GM18499 (cell line): ENCODE measurements around the gene RNLS.
"Not testable (repeated sequence)": the region's sequence is repeated elsewhere in the genome, so short reads cannot be mapped to it uniquely, and the experiment has no call there.

Source experiments
- ATAC-seq: cut with Tn5 transposase; IDR thresholded peaks from one replicate; pipeline ENCODE4 v1.9.1; 2021; ENCODE audit warnings: moderate number of reproducible peaks; ENCODE audit not compliant: insufficient read depth, unreplicated experiment

RNLS gene

DNA sequence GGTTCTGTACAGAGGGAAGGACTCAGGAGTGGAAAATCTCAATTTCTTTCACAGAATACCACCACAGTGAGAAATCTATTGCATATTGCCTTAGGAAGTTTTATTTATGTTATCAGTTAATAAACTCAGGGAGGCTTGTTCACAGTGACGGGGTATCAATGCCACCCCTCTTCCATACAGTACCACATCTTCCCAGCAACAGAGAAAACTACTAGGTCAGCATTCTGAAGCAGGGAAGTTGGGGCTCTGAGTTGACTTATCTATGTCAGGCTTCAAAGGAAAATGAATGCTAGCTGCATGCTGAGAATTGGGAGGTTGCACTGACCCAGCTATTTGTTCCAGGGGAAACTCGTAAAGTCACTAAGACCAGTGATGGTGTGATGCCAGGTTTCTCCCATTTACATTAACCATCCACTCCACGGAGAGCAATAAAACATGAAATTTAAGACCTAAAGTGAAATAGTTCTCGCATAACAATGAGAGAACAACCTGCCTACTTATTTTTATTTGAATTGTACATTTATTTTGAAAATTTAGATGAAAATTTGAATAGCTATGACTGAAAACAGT lies 266.7 kb downstream of the RNLS start:
- no peak for ATAC-seq

DNA sequence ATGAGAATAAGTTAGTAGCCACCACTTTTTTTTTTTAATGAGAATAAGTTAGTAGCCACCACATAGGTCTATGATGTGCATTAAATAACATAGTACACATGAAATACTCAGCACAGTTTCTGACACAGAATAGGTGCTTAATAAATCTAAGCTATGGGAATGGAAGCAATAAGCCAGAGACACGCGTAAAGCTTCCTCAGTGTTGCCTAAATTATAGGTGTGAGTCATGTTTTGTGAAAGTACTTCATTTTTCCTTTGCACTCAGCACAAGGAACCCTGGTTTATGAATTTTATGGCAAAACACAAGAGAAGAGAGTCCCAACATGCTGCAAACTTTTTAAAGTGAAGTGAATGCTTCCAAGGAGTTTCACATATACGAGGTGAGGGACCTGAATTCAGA lies 267.4 kb downstream of the RNLS start:
- no peak for ATAC-seq

DNA sequence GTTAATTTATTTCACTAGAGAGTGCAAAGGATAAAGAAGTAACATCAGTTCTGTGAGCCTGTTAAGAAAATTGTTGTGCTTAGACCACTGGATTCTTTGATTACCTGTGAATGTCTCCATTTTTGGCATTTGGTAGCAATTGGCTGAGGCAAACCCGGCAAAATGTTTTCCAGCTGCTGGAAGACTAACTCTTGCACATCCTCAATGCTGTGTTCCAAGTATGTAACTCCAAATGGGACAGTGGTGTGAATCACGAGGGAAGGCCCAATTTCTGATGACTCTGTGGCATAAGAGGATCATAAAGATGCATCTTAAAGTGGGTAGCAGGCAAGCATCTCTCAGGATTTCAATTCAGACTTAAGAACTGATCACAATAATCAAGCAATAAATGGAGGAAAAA lies 268.8 kb downstream of the RNLS start:
- no peak for ATAC-seq

DNA sequence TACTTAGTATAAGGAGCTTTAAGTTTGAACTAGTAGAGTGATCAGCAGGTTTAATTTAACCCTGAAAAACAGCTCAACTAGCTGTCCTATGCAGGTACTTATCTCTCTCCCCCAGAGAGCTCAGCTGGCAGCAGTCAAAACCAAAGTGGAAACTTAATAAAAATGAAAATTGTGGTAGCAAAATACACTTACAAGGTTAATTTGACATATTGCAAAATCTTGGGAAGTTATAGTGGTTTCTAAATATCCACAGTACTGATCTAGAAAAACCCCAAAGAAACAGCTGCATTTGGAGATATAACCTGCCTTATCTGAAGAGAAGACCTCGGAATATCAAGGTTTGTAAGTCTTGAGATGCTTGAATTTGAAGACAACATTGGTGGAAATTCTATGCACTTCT lies 269.2 kb downstream of the RNLS start:
- ATAC-seq, result no peak

DNA sequence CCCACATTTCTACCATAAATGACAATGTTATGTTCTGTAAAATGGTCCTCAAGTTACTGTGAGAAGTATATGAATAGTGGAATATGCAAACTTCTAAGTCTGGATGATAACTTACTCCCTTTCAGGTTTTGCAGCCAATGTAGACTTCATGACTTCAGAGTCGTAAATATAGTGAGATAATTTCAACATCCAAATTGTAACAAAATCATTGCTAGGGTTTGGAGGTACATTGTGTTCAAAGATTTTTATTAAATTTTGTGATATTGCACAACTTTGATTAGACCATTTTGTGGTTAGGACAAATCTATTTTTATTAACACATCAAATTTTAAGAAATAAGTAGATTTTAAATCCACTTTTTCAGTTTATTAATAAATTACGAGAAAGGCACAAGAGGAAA lies 270.3 kb downstream of the RNLS start:
- no peak for ATAC-seq

DNA sequence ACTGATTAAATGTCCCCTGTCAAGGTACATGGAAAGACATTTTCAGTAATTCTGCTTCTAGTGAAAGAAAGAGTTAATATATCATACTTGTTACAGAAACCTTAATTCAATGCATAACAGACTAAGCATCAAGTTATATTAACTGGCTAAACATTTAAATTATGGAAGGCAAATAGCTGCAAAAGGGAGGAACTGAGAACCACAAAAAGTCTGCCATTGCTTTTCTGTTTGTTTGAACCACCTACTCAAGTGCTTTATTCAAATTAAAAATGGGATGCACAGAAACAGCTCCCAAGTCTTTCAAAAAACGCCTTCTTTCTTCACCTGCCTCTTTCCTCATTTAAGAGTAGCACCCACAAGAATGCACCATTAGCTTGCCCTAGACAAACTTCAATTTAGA lies 271.9 kb downstream of the RNLS start:
- ATAC-seq, result no peak

DNA sequence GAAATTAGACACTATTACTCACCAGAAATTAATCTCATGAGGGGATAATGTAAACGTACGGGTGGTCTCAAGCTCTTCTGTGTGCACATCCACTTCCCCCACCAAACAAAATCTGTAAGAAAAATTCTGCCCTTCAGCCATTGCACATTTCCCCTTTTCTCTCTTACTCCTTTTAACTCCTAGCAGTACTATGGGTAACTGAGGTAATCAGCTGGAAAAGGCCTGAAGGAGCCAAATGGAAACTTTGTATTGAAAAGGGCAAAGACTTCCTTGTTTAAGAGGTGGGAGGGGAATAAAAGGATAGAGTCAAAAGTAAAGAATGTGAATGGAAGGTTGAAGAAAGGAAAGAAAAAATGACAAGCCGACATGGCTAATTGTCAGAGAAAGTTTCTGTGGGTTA lies 273.8 kb downstream of the RNLS start:
- no peak for ATAC-seq

DNA sequence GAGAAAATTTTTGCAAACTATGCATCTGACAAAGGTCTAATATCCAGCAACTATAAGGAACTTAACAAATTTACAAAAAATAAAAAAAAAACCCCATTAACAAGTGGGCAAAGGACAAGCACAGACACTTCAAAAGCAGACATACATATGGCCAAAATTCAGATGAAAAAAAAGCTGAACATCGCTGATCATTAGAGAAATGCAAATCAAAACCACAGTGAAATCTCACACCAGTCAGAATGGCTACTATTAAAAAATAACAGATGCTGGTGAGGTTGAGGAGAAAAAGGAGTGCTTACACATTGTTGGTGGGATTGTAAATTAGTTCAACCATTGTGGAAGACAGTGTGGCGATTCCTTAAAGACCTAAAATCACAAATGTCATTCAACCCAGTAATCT lies 274.8 kb downstream of the RNLS start:
- not testable (repeated sequence) for ATAC-seq

DNA sequence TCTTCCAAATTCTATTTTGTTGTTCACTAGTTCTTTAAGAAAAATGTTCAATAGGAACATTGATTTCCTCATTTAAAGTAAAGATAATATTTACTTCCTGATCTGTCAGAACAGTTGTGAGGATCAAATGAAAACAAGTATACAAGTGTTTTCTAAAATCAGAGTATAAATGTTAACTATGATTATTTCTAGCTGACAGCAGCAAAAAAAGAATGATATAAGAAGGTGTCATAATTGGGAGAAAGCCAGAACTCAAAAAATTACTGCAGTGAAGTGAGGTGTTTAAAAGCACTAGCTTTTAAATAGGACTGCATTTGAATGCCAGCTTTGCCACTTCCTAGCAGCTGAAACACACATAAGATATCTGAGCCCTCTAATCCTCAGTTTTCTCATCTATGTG lies 283.3 kb downstream of the RNLS start:
- ATAC-seq, result no peak

DNA sequence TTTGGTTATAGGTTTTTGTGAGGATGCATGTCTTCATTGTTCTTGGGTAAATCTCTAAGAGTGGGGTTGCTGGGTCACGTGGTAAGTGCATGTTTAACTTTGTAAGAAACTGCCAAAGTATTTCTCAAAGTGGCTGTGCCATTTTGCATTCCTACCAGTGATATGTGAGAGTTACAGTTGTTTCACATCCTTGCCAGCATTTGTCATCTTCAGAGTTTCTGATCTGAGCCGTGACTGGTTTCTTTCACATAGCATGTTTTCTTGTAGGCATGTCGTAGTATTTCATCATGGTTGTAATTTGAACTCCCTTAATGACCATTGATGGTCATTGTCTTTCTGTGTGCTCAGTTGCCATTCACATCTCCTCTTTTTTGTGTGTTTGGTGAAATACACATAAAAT lies 286.0 kb downstream of the RNLS start:
- ATAC-seq, result no peak

DNA sequence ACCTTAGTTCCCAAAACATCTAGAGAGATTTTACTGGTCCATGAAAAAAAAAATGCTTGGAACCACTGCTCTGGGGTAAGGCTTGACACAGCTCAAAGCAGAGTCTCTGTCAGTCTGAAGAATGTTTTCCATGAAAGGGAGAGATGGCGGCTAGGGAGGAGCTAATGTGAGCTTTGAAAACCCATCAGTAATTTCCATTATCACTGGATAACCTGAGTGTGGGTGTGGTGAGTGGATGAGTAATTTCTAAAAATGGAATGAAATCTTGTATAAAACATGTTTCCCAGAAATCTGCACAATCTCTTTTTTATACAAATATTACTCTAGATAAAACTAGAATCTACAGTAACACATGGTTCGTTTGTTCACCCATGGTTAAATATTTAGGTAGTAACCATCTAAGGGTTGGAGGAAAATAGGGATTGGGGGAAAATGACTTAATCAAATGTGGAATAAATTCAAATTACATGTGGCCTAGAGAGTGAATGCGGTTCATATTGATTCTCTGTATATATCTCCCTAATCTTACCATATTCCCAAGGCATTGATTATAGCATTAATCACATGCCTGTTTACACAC lies 289.4 kb downstream of the RNLS start:
- no peak for ATAC-seq

DNA sequence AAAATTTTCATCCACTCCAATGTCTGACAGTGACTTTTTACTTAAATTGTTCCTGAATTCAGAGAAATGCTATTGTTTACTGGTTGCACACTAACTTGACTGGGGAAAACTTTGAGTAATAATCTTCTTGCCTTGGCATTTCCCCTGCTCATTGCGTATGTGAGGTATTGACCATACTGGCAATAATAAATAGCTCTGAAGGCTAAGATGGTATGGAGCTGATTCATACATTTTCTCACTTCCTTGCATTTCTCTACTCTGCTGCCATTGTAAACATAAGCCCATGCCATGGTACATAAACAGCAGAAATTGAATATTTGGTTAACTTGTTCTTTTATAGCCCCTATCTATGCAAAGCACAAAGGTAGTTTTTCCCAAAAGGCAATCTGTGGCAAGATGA lies 290.0 kb downstream of the RNLS start:
- no peak for ATAC-seq

DNA sequence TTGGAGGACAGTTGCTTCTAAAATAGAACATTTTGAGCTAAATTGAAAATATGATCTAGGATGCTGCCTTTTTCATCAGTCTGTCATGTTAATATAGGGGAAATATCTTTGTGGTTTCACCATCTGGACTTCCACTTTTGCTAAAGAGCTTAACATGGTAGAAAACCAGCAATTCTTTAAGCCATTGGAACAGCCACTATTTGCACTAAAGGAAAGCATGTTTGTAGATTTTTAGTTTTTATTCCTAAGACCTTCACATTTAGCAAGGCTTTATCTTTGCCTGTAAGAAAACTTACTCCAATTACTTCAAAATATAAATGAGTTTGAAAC lies 291.0 kb downstream of the RNLS start:
- ATAC-seq, result no peak

DNA sequence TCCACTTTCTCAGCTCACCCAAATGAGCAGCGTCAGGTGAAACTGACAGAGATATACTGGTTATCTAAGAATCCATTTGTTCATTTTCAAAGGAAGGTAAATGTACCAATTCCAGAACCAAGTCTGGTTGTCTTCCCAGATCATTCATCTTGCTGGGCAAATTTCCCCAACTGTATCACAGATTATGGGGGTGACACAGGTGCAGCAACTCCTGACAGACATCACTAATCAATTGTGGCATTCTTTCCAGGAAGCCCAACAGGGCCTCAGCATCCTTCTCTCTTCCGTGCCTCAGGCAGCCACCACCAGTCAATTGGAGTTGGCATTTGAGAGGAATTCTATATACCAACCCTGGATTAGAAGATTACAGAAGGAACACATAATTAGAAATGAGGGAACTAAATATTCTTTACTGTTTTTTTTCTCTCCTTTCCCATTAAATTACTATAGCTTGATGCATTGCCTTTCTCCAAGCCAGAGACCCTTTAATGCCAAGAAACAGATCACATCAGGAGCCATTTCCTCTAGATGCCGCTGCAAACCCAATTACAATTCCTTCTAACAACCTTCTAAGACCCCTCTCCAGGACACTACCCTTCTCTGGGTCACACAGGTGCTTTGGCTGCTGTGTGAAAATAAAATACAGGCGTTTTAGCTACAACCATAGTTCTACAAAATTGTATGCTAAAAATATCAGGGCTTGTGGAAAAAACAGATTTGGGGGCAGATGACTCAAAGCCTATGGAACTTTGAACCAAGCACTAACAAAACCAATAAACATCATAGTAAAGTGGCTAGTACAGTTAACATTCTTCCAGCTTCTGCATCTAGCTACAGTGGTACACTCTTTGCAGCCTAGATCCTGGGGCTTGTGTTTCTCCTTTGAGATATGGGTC lies 291.6 kb downstream of the RNLS start:
- no peak for ATAC-seq

DNA sequence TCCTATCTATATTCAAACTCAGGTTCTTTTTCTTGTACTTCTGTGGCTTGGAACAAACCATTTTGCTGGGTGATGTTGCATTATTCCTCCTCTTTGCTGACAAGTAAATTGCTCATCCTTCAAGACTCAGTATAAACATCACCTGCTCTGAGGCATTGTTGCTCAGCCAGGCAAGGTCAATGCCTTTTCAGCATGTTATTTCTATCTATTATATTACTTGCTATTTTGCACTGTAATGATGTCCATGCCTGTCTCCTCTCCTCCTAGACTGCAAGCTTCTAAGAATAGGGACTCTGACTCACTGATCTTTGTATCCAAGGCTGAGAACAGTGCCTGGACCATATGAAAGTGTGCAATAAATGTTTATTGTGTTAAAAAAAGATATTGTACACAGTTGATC lies 293.8 kb downstream of the RNLS start:
- ATAC-seq, result no peak

DNA sequence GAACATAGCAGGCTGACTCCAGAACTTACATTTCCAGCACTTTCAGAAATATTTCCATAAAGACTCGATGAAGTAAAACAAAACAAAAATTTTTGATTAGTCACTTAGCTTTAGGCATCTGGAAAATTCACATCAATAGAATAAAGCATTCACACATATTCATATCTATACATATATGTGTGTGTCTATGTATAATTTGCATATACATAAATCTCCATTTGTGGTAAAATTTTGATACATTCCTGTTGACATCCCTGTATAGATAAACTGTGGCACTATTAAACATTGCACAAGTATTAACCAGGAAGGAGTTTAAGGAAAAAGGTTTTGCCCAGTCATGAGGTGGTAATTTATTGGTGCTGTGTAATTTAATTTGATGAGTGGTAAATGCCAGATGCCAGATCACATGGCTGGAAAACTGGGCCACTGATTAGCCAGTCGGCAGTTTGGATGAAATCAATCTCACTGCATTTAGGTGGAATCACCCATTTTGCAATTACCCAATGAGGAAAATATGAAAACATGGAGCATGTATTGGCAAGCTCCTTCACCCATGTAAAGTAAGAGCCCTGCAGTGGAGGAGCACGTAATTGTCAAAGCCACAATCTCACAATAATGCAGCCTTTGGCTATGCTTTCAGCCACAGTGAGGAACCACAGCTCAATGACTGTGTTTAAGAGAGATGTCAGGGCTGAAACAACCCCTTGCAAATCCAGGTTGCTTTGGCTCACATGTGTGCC lies 294.6 kb downstream of the RNLS start:
- ATAC-seq, result no peak

DNA sequence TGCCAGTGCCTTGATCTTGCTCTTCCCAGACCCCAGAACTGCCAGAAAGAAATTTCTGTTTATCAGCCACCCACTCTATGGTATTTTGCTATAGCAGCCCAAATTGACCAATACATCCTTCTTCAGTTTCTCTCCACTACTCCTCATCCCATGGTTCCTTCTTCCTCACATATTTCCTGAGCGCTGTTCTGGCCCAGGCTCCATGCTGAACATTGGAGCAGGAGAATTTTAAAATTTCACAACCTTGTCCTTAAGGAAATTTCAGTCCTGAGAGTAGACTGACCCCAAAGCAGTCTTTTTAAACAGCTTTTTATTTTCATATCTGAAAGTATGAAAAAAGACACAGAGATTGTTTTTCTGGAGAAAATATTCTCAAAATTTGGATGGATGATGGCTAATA lies 297.1 kb downstream of the RNLS start:
- ATAC-seq, result no peak

DNA sequence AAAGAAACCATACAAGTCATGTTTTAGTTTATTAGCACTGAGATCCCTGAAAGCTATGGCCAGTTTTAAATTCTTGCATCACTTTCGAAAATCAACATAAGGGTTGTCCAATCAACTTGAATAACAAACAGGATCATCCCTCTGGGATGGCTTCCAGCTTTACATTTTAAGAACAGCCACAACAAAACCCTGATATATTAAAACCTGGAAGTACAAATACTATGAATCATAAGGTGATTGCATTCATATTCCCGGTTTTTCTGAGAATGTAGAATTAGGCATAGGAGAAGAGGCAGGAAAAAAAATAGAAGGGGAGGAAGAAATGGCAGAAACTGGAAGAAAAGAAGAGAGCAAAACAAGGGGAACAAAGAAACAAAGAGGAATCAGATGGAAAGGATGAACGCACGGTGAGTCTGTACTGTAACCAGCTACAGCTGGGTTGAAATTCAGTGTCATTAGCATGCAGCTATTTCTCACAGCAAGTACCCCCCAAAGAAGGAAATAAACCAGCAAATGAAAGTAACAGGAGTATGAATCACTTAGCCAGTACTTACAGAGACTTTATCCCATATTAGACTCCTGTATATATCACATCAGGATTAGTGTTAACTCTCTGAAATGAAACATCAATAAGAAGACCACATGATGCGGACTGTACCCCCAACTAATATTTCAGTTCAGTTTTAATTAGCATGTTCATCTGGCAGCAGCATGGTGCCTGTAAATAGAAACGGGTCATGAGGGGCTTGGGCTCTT lies 301.3 kb downstream of the RNLS start:
- ATAC-seq, result no peak

DNA sequence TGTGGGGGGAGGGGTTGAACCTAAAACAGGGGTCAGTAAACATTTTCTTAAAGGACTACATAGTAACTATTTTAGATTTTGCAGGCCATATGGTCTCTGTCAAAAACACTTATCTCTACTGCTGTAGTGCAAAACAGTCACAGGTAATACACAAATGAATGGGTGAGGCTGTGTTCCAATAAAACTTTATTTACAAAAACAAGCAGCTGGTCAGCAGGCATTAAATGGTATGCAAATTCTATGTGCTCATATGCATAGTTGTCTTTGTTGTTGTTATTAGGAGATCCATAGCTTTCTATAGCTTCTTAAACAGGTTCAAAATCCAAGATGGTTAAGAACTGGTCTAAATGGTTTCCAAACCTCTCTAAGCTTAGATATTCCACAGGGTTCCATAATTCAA lies 302.6 kb downstream of the RNLS start:
- no peak for ATAC-seq

DNA sequence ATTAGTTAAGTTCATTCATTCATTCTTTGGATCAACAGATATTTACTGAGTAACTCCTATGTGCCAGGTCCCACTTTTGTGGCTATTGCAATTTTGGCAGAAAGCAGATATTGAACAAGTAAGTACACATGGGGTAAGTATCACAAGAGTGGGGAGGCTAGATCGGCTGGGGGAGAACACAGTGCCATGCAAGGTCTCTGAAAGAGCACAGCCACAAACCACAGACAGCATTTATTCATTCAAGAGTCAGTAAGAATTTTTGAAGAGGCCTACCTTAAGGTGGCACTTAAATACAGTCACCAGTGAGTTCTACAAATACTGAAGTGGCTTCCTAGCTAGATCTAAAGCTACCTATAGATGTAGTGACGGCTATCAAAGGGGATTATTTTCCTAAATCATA lies 304.2 kb downstream of the RNLS start:
- no peak for ATAC-seq

DNA sequence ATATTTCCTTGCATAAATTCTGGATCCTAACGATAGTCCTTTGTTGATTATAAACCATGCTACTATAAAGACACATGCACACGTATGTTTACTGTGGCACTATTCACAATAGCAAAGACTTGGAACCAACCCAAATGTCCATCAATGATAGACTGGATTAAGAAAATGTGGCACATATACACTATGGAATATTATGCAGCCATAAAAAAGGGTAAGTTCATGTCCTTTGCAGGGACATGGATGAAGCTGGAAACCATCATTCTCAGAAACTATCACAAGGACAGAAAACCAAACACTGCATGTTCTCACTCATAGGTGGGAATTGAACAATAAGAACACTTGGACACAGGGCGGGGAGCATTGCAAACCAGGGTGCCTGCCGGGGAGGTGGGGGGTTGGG lies 306.2 kb downstream of the RNLS start:
- ATAC-seq, result not testable (repeated sequence)
